ENCODE data around the gene ITGAL.
A peak's percentile ranks its signal among the peaks of the same experiment; 100 is the strongest.

The ITGAL gene

GRCh38 chr16:30567160-30567990, 94.8 kb downstream of the ITGAL start:
- DNase-seq (ENCODE audit: low read depth), result no peak

- DNase-seq (ENCODE audit: low read depth), result no peak
These were observed 95.6 kb downstream of the ITGAL start for GRCh38 chr16:30567991-30568638.

DNA sequence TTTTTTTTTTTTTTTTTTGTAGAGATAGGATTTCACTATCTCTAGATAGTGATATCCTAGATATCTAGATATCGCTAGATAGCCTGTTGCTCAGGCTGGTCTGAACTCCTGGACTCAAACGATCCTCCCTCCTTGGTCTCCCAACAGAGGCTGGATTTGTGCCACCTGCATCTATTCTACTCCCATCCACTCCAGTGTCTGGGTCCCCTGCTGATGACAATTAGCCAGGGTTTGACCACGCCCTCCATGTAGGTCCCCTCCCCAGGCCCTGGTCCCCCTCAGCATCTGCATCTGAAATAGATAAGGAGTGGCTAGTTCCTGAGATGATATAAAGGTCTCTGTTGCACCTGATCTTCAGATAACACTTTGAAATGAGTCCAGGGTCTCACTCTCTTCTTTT, 96.7 kb downstream of the ITGAL start:
- no peak for DNase-seq (ENCODE audit: low read depth)

DNA sequence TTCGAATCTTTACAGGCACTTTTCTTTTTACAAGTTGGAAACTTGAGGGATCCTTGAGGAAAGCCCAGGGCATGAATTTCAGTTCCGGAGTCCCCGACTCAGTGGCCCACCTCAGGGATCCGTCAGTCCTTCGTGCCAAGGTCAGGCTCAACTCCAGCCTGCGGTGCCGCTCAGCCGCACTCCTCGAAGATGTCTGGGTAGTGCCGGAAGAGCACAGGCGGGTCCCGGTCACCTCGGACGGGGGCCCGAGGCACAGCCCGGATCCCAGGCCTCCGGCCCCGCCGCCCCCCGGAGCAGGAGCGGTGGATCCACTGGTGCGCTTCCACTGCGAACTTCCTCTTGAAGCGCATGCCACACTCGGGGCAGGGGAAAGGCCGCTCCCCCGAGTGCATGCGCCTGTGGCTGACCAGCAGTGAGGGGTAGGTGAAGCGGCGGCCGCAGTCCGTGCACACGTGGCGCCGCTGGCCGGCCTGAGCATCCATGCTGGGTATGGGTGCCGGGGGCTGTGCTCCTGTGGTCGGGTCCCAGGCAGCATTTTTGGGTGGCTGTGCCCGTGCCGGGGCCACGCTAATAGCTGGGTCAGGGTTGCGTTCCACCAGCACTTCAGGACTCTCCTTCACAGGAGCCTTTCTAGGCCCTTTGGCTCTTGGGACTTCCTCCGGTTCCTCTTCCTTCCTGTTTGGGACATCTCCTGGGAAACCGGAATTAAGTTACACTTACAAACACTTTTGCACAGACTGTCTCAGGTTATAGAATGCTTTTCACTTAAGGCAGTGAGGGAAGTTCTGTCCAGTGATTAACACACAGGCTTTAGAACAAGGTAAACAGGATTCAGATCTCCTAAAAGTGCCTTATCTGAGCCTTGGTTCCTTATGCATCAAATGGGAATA, 97.4 kb downstream of the ITGAL start:
- DNase-seq (ENCODE audit: low read depth), result no peak

DNA sequence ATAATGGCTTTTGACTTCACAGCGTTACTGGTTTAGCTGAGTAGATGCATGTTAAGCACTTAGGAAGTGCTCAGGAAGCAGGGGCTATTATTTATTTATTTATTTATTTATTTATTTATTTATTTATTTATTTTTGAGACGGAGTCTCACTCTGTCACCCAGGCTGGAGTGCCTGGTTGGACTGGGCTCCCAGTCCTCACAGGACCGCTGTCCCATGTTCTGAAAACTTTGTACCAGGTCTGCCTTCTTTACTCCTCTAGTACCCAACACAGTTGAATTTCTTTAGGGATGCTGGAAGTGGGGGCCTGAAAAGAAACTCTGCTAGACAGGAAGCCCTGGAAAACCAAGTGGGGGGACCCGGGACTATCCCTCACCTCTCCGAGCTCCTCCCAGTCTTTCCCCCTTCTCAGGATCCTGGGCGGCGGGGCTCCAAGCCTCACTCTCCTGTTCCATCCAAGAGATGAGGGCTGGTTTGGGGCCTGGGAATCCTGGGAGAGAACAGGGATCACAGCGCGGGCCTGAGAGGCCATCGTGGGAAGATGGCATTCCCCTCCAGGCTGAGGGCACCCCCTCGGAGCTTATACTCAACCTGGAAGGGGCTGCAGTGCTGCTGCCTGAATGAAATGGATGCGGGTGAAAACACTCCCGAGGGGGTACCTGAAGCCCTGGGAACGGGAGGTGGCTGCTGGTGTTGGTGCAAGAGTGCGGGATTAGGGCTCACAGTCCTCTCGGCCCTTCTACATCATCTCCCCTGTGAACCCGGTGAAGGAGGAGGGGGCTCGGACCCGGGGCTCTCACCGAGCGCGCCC, 98.3 kb downstream of the ITGAL start:
- no peak for DNase-seq (ENCODE audit: low read depth)

- peak; percentile 86 for DNase-seq (ENCODE audit: low read depth)
These were observed 99.1 kb downstream of the ITGAL start, which contains the start of gene ZNF688 for GRCh38 chr16:30571445-30572322. TSS of gene ZNF688 (minus strand) at chr16:30571714. CDS start at chr16:30571629, 85 bp downstream.
